ENCODE measurements around the gene MPPED2.
"Not testable (repeated sequence)": the region's sequence is repeated elsewhere in the genome, so short reads cannot be mapped to it uniquely, and the experiment has no call there.

The MPPED2 gene

GRCh38 chr11:30566482-30566881 is 19.7 kb downstream of the MPPED2 start:
- DNase-seq (ENCODE audit: low read depth): no peak
- TF ChIP-seq, protein P1, sequence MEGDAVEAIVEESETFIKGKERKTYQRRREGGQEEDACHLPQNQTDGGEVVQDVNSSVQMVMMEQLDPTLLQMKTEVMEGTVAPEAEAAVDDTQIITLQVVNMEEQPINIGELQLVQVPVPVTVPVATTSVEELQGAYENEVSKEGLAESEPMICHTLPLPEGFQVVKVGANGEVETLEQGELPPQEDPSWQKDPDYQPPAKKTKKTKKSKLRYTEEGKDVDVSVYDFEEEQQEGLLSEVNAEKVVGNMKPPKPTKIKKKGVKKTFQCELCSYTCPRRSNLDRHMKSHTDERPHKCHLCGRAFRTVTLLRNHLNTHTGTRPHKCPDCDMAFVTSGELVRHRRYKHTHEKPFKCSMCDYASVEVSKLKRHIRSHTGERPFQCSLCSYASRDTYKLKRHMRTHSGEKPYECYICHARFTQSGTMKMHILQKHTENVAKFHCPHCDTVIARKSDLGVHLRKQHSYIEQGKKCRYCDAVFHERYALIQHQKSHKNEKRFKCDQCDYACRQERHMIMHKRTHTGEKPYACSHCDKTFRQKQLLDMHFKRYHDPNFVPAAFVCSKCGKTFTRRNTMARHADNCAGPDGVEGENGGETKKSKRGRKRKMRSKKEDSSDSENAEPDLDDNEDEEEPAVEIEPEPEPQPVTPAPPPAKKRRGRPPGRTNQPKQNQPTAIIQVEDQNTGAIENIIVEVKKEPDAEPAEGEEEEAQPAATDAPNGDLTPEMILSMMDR (IDR thresholded peaks at IDR 0.05; ENCODE audit: low read depth, low read length, missing control alignments): no peak
- no peak overlapping the region for H3K4me3 ChIP-seq (ENCODE audit: low read depth, low read length)

GRCh38 chr11:30565027-30565426 is 21.1 kb downstream of the MPPED2 start:
- no peak for DNase-seq (ENCODE audit: low read depth)
- TF ChIP-seq, protein P1 (IDR thresholded peaks at IDR 0.05; ENCODE audit: low read depth, low read length, missing control alignments): no peak
- H3K4me3 ChIP-seq (ENCODE audit: low read depth, low read length): no peak overlapping the region

DNA sequence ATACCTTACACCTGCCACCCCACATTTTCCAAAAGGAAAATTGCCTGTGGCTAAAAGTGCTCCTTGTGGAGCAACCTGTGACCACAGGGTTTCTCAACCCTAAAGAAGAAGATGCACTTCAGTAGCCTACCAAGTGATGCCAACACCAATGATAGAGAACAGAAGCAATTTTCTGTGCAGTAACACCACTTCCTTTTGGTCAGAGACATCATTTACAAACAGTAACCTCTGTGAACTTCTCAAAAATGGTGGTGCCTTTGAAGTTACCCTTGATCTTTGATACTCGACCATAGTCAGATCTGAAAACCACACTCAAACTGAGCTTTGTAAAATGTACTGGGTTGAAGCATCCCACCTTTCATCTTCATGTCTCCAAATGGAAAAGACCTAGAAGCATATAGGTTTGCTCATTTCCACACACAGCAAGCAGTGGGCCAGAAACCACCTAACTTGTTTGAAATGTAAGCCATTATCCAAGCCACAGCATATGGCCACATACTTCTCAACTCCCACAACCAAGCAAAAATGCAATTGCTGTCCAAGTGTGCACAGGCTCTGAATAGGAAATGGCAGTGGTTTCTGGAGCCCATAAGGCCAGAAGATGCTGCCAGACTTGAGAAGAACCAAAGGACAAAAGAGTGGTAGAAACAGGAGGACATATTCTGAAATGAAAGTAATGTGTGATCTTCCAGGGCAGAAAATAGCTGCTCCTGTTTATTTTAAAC is 24.3 kb downstream of the MPPED2 start:
- H3K4me3 ChIP-seq (ENCODE audit: low read depth, low read length): no peak overlapping the region
- TF ChIP-seq, protein P1 (IDR thresholded peaks at IDR 0.05; ENCODE audit: low read depth, low read length, missing control alignments): no peak
- no peak for DNase-seq (ENCODE audit: low read depth)

- TF ChIP-seq, protein P1 (IDR thresholded peaks at IDR 0.05; ENCODE audit: low read depth, low read length, missing control alignments): no peak
- no peak overlapping the region for H3K4me3 ChIP-seq (ENCODE audit: low read depth, low read length)
- DNase-seq (ENCODE audit: low read depth): no peak
Measured at GRCh38 chr11:30560206-30561106, 25.7 kb downstream of the MPPED2 start.

DNA sequence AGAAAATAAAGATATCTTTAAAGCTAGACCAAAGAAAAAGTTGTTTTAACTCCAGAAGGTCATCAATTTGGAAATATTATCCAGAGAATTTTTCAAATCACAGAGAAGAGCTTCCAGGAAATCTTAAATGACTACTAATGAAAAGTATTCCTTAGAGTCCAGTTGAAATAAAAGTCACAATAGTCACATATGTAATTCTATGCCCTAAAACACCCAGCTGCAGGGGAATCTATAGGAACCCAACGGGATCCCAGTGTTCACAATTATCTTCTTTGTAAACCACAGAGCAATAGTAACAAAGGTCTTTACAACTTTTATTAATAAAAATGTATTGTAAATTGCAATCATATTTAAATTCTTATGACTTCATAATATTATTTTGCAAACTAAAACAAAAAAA is 27.1 kb downstream of the MPPED2 start:
- no peak for DNase-seq (ENCODE audit: low read depth)
- H3K4me3 ChIP-seq (ENCODE audit: low read depth, low read length): no peak overlapping the region
- TF ChIP-seq, protein P1 (IDR thresholded peaks at IDR 0.05; ENCODE audit: low read depth, low read length, missing control alignments): no peak

DNA sequence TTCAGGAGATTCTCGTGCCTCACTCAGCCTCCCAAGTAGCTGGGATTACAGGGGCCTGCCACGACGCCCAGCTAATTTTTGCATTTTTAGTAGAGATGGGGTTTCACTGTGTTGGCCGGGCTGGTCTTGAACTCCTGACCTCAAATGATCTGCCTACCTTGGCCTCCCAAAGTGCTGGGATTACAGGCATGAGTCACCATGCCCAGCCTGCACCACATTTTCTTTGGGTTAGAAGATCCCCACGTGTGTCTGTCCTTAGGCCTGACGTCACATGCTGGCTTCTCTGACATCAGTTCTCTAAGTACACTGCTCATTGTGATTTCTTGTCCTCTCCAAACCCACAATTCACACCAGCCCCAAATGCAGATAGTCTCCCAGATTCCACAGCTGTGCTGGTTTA is 31.6 kb downstream of the MPPED2 start:
- not testable (repeated sequence) for H3K4me3 ChIP-seq (ENCODE audit: low read depth, low read length); DNase-seq (ENCODE audit: low read depth)

DNA sequence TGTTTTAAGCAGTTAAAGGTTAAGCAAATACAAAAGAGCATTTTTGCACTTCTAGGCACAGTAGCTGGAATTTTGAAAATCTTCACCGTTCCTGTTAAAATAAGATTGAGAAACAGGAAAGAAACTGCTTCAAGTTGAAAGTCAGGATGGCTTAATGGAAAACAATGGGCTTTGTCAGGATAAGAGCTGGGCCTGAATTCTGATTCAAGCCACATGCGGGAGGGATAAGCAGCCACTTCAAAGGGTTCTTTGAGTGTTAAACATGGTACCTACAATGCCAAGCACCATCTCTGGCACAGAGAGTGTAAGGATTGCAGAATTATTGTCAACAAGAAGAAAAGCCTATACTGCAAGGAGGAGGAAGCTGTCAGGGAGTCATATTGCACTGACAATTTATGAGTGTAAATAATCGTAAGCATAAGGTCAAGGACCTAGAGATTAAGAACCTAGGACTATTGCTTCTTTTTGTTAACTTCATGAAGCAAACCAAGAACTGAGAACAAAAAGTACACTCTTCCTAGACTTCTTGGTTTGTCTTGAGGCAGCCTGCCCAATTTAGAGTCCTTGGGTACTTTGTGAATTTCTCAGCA is 32.5 kb downstream of the MPPED2 start:
- DNase-seq (ENCODE audit: low read depth): no peak
- H3K4me3 ChIP-seq (ENCODE audit: low read depth, low read length): no peak overlapping the region
- TF ChIP-seq, protein P1 (IDR thresholded peaks at IDR 0.05; ENCODE audit: low read depth, low read length, missing control alignments): no peak
